Gastroesophageal sphincter (tissue), 3 donors: ENCODE data around the gene DEK.
"Not testable (repeated sequence)": the region's sequence is repeated elsewhere in the genome, so short reads cannot be mapped to it uniquely, and the experiment has no call there.

Experiments used
- CTCF ChIP-seq, 4 experiments: fragments of 200-600 bp in 2 of 4; fragments of 450-650 bp in 2 of 4; sonication (generic) in 1 of 4; IDR thresholded peaks; one replicate each; pipeline ENCODE4 v1.5.1; 2017 to 2019; ENCODE audit warnings: antibody characterized with exemption in 4 of 4, mild to moderate bottlenecking in 2 of 4, moderate library complexity in 2 of 4
- EP300 ChIP-seq: sonication (generic); formaldehyde crosslinking; IDR thresholded peaks from one replicate; pipeline ENCODE4 v1.6.1; 2017; ENCODE audit warnings: antibody characterized with exemption, mild to moderate bottlenecking
- POLR2A ChIP-seq, 2 donors: fragments of 450-650 bp; IDR thresholded peaks; one replicate each; pipeline ENCODE4 v1.6.1; 2017; ENCODE audit warnings: antibody characterized with exemption in 2 of 2, mild to moderate bottlenecking in 2 of 2, moderate library complexity in 1 of 2

GRCh38 chr6:18228590-18228989 lies 35.7 kb downstream of the DEK start:
- not testable (repeated sequence) for TF ChIP-seq EP300; CTCF (IDR thresholded peaks at IDR 0.05); POLR2A (IDR thresholded peaks at IDR 0.05)
